Forelimb muscle (tissue), 1 donor: ENCODE measurements around the gene TRIM50. TPM values are rescaled to one million over a fixed set of nuclear protein-coding genes. Genes with fewer than 3 reads are reported as not detected.
"Not testable (repeated sequence)": the region's sequence is repeated elsewhere in the genome, so short reads cannot be mapped to it uniquely, and the experiment has no call there.

Source experiments
- DNase-seq: peaks from one replicate; pipeline ENCODE4 v3.0.0-alpha.2; 2013; ENCODE audit warnings: low read depth
- polyA plus RNA-seq: library from polyadenylated mRNA; unstranded; fragments of 120-200 nt; gene quantifications from one replicate; pipeline ENCODE4 v1.2.1, GENCODE V29; 2013; ENCODE audit not compliant: insufficient read length

The TRIM50 gene
- polyA plus RNA-seq, 1 donor = 0.67 TPM

DNA sequence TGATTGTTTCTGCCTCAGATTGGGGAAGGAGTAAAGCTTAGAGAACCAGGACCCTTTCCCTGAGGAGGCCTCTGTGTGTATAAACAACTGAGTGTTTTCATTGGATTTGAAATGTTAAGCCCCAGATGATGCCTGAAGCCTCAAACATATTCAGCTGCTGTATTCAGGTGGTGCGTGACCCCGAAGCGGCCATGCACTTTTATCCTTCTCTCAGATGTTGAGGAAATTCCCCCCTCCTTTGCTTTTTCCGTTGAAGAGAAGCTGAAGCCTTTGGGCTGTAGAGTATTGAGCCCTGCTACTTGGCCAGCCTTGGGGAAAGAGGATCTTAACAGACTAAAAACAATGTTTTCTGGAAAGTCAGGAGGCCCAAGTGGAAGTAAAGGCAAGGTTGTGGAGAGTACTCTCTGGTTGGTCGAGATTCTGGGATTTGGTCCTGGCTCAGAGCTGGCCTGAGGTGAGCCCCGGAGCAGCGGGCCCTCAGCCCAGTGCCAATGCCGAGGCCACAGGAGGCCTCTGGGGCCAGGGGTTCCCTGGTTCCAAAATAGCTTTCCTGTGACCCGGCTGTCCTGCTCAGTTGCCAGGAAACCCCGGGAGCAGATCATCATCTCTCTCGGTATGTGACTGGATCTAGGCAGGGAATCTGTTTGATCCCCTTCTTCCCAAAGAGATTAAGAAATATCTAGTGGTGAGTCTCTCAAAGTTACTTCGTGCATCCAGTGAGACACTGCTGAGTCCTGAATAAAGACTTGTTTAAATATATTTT is 22.6 kb upstream of the TRIM50 start:
- DNase-seq = no peak

- DNase-seq = no peak
These were observed 21.9 kb upstream of the TRIM50 start for GRCh38 chr7:73349763-73350162.

- DNase-seq = no peak
These were observed 18.1 kb upstream of the TRIM50 start for GRCh38 chr7:73345951-73346350.

GRCh38 chr7:73345538-73345937 is 17.7 kb upstream of the TRIM50 start:
- no peak for DNase-seq

- DNase-seq = no peak
These were observed 15.9 kb upstream of the TRIM50 start for GRCh38 chr7:73343671-73344380.

DNA sequence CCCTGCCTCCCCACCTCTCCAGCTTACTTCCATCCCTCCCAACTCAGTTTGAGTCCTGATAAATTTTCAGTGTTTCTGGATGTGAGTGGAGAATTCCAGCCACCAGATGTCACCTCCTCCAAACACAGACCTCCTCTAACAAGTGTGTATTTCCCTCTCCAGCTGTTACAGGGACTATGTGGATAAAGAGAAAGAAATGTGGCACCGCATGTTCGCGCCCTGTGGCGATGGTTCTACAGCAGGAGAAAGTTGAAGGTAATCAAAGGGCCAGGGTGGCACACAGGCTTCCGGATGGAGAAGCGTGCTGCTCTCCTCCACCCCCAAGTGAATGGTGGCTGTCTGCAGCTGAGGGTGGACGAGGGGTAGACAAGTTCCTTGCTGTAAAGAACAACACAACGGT is 14.8 kb upstream of the TRIM50 start:
- DNase-seq = peak; percentile 51

- DNase-seq = no peak
These were observed 14.0 kb upstream of the TRIM50 start for GRCh38 chr7:73341877-73342276.

DNA sequence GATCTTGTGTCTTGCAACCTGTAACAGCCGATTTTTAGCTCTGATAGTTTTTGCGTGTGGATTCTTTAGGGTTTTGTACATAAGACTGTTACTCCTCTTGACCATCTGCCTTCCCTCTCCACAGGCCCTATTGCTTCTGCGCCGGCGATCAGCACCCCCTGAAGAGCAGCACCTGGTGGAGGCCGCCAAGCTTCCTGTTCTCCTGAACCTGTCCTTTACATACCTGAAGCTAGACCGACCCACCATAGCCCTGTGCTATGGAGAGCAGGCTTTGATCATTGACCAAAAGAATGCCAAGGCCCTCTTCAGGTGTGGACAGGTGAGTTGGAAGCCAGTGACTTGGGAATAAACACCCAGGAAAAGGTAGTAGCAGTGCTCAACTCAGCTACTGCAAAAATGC is 12.6 kb upstream of the TRIM50 start:
- no peak for DNase-seq

GRCh38 chr7:73338321-73338720 is 10.4 kb upstream of the TRIM50 start:
- no peak for DNase-seq

DNA sequence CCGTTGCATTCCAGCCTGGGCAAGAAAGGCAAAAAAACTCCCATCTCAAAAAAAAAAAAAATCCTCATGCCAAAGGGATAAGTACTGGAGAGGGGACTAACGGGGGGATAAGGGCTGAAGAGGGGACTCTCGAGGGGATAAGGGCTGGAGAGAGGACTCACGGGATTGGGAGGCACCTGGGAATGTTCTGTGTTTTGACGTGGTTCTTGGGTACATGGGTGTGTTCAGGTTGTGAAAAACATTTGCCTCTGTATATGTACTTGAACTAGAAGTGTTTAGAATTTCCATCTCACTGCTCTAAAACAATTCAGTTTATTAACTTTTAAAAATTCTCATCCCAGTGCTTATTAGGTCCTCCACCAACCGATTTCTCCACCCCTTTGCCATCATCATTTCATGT is 4.6 kb upstream of the TRIM50 start:
- DNase-seq = no peak

DNA sequence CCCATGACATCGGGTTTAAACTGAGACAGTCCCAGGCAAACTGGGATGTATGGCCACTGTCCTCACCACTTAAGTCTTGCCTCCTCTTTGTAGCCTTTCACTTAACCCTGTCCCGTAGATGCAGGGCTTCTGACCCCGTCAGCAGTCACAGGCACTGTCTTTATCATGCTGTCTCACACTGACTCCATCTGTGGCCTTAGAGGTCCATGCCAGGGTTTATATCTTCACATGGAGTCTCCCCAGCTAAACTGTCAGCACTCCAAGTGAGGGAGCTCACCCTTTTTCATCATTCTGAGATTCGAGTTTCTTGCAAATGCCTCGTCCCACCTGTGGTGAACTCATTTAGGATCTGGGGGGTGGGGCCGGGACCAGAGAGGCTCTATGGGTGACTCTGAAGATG is 2.9 kb upstream of the TRIM50 start:
- no peak for DNase-seq

DNA sequence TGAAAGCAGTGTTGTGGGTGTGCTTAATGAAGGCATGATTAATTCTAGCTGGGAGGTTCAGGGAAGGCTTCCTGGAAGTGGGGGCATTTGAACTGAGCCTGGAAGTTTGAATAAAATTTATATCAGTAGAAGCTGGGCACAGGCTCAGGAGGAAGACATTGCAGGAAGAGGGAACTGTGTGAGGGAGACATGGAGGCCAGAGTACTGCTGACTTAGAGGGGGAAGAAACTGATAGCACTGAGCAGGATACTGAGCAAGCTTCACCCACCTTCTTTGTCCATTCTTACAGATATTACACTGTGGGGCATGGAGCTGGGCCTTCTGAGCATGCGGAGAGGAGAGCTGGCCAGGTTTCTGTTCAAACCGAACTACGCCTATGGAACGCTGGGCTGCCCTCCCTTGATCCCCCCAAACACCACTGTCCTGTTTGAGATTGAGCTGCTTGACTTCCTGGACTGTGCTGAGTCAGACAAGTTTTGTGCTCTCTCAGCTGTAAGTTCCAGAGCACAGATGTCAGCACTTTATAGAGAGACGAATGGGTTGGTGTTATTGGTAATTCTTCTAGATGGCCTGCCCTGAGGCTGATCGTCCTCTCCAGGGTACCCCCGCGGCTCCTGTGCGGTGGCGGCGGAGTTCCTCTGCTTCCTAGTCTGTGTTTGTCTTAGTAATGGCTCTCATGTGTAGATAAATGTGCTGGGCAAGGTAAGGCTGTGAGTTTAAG is 2.1 kb upstream of the TRIM50 start:
- no peak for DNase-seq

- DNase-seq = no peak
These were observed 814 bp upstream of the TRIM50 start for GRCh38 chr7:73328696-73329095.

GRCh38 chr7:73327449-73327848 is 433 bp downstream of the TRIM50 start:
- DNase-seq = not testable (repeated sequence)

DNA sequence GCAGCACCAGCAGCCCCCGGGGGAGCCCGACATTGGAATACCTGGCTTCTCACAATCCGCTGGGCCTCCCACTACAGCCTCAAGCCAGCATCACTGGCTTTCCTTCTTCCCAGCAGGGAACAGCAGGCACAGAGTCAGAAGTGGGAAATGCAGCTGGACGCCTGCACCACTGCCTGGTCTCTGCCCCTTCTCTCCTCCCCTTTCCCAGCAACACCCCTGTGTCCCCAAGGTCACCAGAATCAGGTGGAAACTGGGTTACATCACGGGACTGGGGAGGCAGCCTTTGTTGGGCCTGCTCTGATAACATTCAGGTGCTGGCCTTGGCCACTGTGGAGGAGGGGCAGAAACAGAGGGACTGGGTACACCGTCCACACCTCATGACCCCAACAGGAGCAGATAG is 2.5 kb downstream of the TRIM50 start:
- not testable (repeated sequence) for DNase-seq

DNA sequence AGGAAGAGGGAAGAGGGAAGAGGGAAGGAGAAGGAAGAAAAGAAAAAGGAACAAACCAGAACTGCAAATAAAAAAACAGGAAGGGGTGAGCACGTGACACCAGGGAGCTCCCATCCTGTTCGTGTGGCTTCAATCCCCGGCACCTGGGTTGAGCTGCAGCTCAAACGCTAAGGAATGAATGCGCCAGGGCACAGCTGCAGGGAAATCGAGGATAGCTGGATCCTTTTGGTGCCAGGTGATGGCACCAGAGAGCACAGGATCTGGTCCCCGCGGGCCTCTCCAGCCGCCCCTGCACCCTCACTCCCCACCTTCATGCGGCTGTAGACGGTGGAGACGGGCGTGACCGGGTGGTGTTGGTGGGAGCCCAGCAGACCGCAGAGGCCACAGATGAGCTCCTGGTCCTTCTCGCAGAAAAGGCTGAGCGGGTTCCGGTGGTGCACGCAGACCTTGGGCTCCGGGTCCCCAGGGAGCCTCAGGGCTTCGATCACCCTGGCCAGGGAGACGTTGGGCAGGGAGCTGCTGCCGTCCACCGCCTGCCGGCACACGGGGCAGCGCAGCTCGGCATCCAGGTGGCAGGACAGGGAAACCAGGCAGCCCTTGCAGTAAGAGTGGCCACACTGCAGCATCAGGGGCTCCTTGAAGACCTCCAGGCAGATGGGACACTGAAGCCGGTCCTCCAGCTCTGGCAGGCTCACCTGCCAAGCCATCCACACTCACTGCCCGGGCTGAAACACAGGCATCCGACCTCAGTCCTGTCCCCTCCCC is 3.6 kb downstream of the TRIM50 start:
- peak; percentile 6 for DNase-seq

DNA sequence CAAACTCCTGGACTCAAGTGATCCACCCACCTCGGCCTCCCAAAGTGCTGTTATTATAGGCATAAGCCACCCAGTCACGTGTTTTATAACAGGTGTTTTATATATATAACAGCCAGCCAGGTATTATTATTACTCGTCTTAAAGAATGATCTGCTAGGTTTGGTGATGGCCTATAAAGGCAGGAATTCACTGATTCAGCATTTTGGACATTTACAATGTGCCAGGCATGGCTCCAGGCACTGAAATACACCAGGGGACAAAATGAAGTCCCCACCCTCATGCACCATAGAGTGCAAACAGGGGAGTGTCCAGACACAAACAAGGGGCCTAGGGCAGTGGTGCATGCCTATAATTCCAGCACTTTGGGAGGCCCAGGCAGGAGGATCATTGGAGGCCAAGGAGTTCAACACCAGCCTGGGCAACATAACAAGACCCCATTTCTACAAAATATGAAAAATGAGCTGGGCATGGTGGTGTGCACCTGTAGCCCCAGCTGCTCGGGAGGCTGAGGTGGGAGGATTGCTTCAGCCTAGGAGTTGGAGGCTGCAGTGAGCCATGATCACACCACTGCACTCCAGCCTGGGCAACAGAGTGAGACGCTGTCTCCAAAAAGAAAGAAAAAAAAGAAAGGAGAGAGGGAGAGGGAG is 4.3 kb downstream of the TRIM50 start:
- DNase-seq = not testable (repeated sequence)

DNA sequence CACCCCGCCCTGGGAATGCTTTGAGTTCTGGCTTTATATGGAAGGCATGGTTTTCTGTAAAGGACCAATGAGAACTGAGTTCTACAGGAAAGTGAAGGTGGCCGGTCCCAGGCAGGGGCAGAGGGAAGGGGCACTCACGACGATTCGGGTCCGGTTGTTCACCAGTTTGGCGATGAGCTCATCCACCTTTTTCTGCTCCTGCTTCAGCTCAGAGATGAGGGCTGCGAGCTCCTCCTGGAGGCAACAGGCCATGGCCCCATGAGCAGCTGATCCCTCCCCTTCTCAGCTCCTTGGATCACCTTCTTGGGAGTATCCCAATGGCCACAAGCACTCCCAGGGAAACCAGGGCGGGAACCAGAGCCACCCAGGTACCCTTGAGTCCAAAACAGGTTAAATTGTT is 7.9 kb downstream of the TRIM50 start:
- not testable (repeated sequence) for DNase-seq

DNA sequence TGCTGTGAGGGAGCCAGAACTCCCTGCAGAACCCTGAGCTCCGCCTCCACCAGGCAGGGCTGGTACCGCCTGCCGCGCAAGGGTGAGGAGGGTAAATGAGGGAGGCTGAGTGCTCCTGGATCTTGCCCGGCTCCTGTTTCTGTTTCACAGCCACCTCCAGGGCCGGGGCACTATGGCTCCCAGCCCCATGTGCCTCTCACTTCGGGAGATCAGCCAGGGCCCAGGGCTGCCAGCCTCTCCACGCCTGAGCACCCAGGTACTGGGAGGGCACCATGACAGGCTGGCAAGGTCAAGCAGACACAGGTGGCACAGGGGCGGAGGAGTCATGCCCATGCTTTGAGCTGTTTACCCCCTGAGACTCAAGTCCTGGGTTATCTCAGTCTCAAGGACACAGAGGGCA is 8.3 kb downstream of the TRIM50 start:
- DNase-seq = not testable (repeated sequence)

DNA sequence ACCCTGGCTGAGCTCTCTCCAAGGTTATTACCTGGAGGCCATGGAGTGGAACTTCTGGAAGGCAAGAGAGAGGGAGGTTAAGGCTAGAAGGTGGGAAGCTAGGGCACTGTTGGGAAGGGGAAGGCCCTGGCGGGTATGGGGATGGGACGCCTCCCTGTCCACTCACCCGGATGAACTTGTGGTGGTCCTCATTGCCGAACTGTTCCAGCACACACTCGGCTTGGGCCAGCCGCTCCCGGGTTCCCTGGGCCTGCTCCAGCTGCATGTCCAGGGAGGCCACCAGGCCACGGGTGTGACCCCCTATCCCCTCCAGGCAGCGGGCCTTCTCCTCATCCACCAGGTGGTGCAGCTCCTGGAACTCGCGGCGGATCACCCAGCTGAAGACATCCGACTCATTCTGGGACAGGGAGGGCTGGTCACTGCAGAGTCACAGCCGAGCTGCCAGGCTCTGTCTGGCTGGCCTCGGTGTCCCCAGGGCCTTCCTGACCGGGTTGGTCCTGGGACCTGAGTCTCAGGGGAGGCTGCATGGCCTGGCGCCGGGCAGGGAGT is 9.2 kb downstream of the TRIM50 start:
- not testable (repeated sequence) for DNase-seq

DNA sequence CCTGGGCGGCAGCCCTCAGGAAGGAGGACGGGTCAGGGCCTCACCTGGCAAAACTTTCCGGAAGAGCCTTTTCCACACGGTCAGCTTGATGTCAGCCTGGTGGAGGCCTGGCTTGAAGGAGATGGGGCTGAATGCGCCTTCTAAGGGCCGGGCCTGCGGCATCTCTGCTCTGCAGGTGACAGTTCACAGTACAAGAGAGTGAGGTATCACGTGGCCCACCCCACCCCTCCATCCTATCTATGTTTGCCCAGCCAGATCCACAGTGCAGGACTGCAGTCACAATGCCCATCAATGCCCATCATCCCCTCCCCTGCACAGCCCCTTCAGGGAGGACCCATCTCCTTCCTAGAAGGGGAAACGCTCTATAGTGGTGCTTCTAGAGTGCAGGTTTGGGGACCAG is 11.4 kb downstream of the TRIM50 start:
- no peak for DNase-seq
